ENCODE measurements around the gene NDUFV2.
"Not testable (repeated sequence)": the region's sequence is repeated elsewhere in the genome, so short reads cannot be mapped to it uniquely, and the experiment has no call there.

DNA sequence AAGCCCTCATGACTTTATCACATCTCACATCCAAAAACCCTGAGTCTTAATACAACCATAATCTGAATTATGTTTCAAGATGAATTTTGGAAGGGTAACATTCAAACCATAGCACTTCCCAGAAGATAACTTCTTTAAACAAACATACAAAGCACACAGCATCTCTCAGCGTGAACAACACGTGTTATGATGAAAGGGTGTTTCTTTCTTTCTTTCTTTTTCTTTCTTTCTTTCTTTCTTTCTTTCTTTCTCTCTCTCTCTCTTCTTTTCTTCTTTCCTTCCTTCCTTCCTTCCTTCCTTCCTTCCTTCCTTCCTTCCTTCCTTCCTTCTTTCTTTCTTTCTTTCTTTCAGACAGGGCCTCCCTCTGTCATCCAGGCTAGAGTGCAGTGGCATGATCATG lies 13.8 kb upstream of the NDUFV2 start:
- not testable (repeated sequence) for TF ChIP-seq POLR2AphosphoS5, POLR2A, EP300 (IDR thresholded peaks at IDR 0.05)
- TF ChIP-seq, protein P1, sequence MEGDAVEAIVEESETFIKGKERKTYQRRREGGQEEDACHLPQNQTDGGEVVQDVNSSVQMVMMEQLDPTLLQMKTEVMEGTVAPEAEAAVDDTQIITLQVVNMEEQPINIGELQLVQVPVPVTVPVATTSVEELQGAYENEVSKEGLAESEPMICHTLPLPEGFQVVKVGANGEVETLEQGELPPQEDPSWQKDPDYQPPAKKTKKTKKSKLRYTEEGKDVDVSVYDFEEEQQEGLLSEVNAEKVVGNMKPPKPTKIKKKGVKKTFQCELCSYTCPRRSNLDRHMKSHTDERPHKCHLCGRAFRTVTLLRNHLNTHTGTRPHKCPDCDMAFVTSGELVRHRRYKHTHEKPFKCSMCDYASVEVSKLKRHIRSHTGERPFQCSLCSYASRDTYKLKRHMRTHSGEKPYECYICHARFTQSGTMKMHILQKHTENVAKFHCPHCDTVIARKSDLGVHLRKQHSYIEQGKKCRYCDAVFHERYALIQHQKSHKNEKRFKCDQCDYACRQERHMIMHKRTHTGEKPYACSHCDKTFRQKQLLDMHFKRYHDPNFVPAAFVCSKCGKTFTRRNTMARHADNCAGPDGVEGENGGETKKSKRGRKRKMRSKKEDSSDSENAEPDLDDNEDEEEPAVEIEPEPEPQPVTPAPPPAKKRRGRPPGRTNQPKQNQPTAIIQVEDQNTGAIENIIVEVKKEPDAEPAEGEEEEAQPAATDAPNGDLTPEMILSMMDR (IDR thresholded peaks at IDR 0.05): not testable (repeated sequence)

Data from stomach (tissue), 4 donors.